ENCODE measurements around the gene DNER. TPM values are rescaled to one million over a fixed set of nuclear protein-coding genes. Genes with fewer than 3 reads are reported as not detected.
A peak's percentile ranks its signal among the peaks of the same experiment; 100 is the strongest.
"Not testable (repeated sequence)": the region's sequence is repeated elsewhere in the genome, so short reads cannot be mapped to it uniquely, and the experiment has no call there.

The DNER gene
- total RNA-seq (16.5 TPM), polyA plus RNA-seq (ENCODE audit: insufficient read depth, low read depth, low replicate concordance) (21.9 TPM)
- long read RNA-seq, donor 1, transcript DNER-201 (13 exons, 3,260 nt), result major isoform, 8 of 8 reads
- long read RNA-seq, donor 1, partial matches to known transcripts, result 0 of 8 reads
- long read RNA-seq, donor 1, other reads (novel, unspliced or antisense), result 0 of 8 reads
- long read RNA-seq, donor 2, partial matches to known transcripts, result 0 of 3 reads
- long read RNA-seq, donor 2, other reads (novel, unspliced or antisense), result 0 of 3 reads
- long read RNA-seq, donor 3, transcript DNER-201 (13 exons, 3,260 nt), result major isoform, 14 of 14 reads
- long read RNA-seq, donor 3, partial matches to known transcripts, result 0 of 14 reads
- long read RNA-seq, donor 3, other reads (novel, unspliced or antisense), result 0 of 14 reads
- long read RNA-seq, donor 4, transcript DNER-201 (13 exons, 3,260 nt), result major isoform, 6 of 6 reads
- long read RNA-seq, donor 4, partial matches to known transcripts, result 0 of 6 reads
- long read RNA-seq, donor 4, other reads (novel, unspliced or antisense), result 0 of 6 reads
- long read RNA-seq, donor 5, partial matches to known transcripts, result 0 of 2 reads
- long read RNA-seq, donor 5, other reads (novel, unspliced or antisense), result 0 of 2 reads
- long read RNA-seq, donor 6, partial matches to known transcripts, result 0 of 2 reads
- long read RNA-seq, donor 6, other reads (novel, unspliced or antisense), result 0 of 2 reads
- long read RNA-seq, donor 7, transcript DNER-201 (13 exons, 3,260 nt), result major isoform, 40 of 49 reads
- long read RNA-seq, donor 7, partial matches to known transcripts, result 4 of 49 reads
- long read RNA-seq, donor 7, other reads (novel, unspliced or antisense), result 5 of 49 reads
- long read RNA-seq, donor 8, transcript DNER-201 (13 exons, 3,260 nt), result major isoform, 8 of 13 reads
- long read RNA-seq, donor 8, partial matches to known transcripts, result 5 of 13 reads
- long read RNA-seq, donor 8, other reads (novel, unspliced or antisense), result 0 of 13 reads
- long read RNA-seq, donor 9, partial matches to known transcripts, result 0 of 4 reads
- long read RNA-seq, donor 9, other reads (novel, unspliced or antisense), result 0 of 4 reads
- long read RNA-seq, donor 10, transcript DNER-201 (13 exons, 3,260 nt), result major isoform, 8 of 28 reads
- long read RNA-seq, donor 10, partial matches to known transcripts, result 20 of 28 reads
- long read RNA-seq, donor 10, other reads (novel, unspliced or antisense), result 0 of 28 reads

- Histone ChIP-seq H3K9ac (ENCODE audit: low read length in 3 of 3) (no peak within 1 kb of the TSS), H3K27me3 (ENCODE audit: control insufficient read depth, insufficient read depth, low read length) (peaks cover 11% of the 10 kb centered on the region), H3K9me3 (ENCODE audit: control insufficient read depth in 2 of 3, insufficient read depth in 1 of 3, low read length in 3 of 3) (no peaks in the 10 kb centered on the region), H3K4me1 (ENCODE audit: control insufficient read depth in 2 of 3, insufficient read depth in 2 of 3, low read depth in 1 of 3, low read length in 3 of 3) (peaks cover 0 to 5% (median 0%) of the 10 kb centered on the region in 3 donors), H3K36me3 (ENCODE audit: control insufficient read depth in 2 of 3, insufficient read depth in 3 of 3, low read length in 3 of 3) (no peaks in the 10 kb centered on the region), H3K4me3 (ENCODE audit: low read length in 3 of 3) (peak within 1 kb of the TSS; percentile 26 to 40 (median 29)), H3K27ac (ENCODE audit: low read depth in 2 of 2, low read length in 2 of 2) (peak within 1 kb of the TSS in 1 of 2 donors; percentile 6)
- FAIRE-seq (no peak), DNase-seq (peak; percentile 33 to 84 (median 68))
- TF ChIP-seq CTCF (IDR thresholded peaks at IDR 0.05; ENCODE audit: borderline replicate concordance, extremely low read depth, insufficient read depth), result no peak
- intact Hi-C loops (cut with DNase I), result no loop called here
Observed at GRCh38 chr2:229714080-229714735, at the start of gene DNER. DNER (minus strand) TSS chr2:229714555; CDS start chr2:229714423, 132 bp downstream.

GRCh38 chr2:229761663-229762062 lies 47.3 kb upstream of the DNER start:
- Histone ChIP-seq H3K36me3 (ENCODE audit: control insufficient read depth in 2 of 3, insufficient read depth in 3 of 3, low read length in 3 of 3) (peaks cover 4 to 22% (median 5%) of the 10 kb centered on the region in 3 donors), H3K27me3 (ENCODE audit: control insufficient read depth, insufficient read depth, low read length) (no peaks in the 10 kb centered on the region), H3K27ac (ENCODE audit: low read depth in 2 of 2, low read length in 2 of 2) (no peak overlapping the region), H3K4me3 (ENCODE audit: low read length in 3 of 3) (no peak overlapping the region), H3K9ac (ENCODE audit: low read length in 3 of 3) (no peak overlapping the region), H3K9me3 (ENCODE audit: control insufficient read depth in 2 of 3, insufficient read depth in 1 of 3, low read length in 3 of 3) (no peaks in the 10 kb centered on the region), H3K4me1 (ENCODE audit: control insufficient read depth in 2 of 3, insufficient read depth in 2 of 3, low read depth in 1 of 3, low read length in 3 of 3) (no peaks in the 10 kb centered on the region)
- intact Hi-C loops (cut with DNase I), result no loop called here
- no peak for DNase-seq
- no peak for TF ChIP-seq CTCF (IDR thresholded peaks at IDR 0.05; ENCODE audit: borderline replicate concordance, extremely low read depth, insufficient read depth)
- FAIRE-seq, result no peak

- H3K27me3 ChIP-seq (ENCODE audit: control insufficient read depth, insufficient read depth, low read length); H3K36me3 ChIP-seq (ENCODE audit: control insufficient read depth in 2 of 3, insufficient read depth in 3 of 3, low read length in 3 of 3); H3K9me3 ChIP-seq (ENCODE audit: control insufficient read depth in 2 of 3, insufficient read depth in 1 of 3, low read length in 3 of 3); FAIRE-seq; H3K4me3 ChIP-seq (ENCODE audit: low read length in 3 of 3); DNase-seq; H3K4me1 ChIP-seq (ENCODE audit: control insufficient read depth in 2 of 3, insufficient read depth in 2 of 3, low read depth in 1 of 3, low read length in 3 of 3); intact Hi-C loops (cut with DNase I); H3K9ac ChIP-seq (ENCODE audit: low read length in 3 of 3); H3K27ac ChIP-seq (ENCODE audit: low read depth in 2 of 2, low read length in 2 of 2): not testable (repeated sequence)
Observed at GRCh38 chr2:229757462-229757861, 43.1 kb upstream of the DNER start.

All from kidney (tissue), 22 donors.